Stimulated activated CD8-positive, alpha-beta memory T cell treated with anti-CD3 and anti-CD28 coated beads, Interleukin-12 subunit alpha, Interleukin-12 subunit beta, amount 100 ng/mL, for 4 hours (primary cell): Measurements from ENCODE around the gene SIRPB2.
"Not testable (repeated sequence)": the region's sequence is repeated elsewhere in the genome, so short reads cannot be mapped to it uniquely, and the experiment has no call there.

Experiments used
- DNase-seq: peaks from one replicate; pipeline ENCODE4 v3.0.0-alpha.2; 2020; ENCODE audit warnings: low read depth

Gene SIRPB2

GRCh38 chr20:1499528-1500420 lies 8.6 kb upstream of the SIRPB2 start:
- no peak for DNase-seq

DNA sequence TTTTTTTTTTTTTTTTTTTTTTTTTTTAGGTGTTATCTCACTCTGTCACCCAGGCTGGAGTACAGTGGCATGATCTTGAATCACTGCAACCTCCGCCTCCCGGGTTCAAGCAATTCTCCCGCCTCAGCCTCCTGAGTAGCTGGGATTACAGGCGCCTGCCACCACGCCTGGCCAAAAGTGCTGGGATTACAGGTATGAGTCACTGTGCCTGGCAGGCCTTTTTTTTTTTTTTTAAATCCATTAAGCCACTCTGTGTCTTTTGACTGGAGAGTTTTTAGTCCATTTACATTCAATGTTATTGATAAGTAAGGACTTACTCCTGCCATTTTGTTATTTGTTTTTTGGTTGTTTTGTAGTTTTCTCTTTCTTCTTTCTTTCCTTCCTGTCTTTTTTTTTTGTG lies 6.2 kb upstream of the SIRPB2 start:
- not testable (repeated sequence) for DNase-seq

GRCh38 chr20:1496930-1497329 lies 5.7 kb upstream of the SIRPB2 start:
- DNase-seq = no peak

GRCh38 chr20:1494436-1494835 lies 3.2 kb upstream of the SIRPB2 start:
- no peak for DNase-seq

DNA sequence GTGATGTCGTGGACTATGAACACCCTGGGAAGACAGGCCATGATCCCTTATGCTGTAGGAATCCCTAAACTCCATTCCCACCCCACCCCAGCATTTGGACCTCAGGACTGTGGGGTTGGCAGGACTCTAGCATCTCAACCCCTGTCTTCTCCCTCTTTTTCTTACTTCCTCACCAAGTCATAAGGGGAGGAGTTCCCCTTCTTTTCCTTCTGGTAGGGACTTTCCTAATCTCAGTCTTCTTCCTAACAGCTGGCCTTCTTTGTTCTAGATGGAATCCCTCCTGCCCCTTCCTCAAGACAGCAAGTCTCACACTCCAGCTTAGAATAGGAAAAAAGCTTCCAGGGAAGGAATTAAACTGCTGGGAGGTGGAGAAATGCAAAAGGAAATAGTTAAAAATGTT lies 2.3 kb upstream of the SIRPB2 start:
- DNase-seq = no peak

DNA sequence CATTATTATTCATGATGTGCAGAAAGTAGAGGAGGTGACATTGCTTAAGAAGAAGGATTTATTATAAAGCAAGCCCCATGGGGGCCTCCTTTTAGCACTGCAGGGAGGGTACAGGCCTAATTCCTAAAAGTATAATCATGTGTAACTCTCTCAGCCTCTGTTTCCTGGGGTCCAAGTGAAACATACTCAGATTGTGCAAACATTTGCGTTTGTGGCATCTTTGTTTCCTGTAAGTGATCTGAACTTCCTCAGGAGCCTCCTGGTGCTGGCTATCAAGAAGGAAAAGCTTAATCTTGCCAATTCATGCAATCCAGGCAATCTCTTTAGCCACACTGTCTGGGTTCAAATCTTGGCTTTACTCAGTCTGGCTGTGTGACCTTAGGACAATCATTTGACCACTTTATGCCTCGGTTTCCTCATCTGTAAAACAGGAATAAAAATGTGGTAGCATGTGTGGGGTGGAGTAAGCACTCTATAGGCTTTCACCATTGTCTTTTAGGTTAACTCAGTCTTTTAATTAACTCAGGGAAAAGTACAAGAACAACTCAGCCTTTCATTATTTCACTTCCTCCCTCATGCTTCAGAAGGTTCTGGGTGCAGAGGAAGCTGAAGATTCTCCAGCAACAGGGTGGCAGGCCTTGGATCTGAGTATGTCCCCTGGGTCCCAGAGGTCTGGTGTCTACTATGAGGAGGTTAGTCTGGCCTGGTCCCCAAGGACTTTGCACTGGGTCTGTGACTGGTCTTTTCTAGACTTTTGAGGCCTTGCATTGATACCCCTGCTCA lies 831 bp upstream of the SIRPB2 start:
- DNase-seq = no peak

GRCh38 chr20:1490643-1491195 lies 501 bp downstream of the SIRPB2 start:
- no peak for DNase-seq

DNA sequence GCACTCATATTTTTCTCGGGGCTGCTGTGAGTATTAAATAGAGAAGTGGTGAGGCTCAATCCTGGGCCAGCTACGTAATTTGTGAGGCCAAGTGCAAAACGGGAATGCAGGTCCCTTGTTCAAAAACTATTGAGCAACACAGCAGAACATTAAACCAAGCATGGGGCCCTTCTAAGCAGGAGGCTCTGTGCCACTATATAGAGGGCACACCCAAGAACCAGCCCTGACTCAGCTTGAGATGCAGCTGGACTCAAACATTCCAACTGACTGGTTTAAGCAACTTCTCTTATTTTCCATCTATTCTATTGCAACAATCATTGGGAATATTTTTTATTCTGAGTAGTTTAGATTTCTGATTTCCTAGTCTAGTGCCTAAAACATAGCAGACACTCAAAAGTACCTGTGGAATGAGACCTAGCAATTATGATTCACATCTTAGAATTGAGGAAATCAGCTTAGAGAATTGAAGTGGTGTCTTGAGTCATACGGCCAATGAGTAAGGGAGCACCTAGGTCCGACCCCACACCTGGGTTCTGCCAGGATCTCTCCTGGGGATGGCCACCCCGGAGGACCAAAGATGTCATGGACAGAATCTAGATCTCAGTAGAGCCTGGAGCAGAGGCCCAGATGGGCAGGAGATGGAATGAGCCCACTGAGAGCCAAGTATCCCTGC lies 1.3 kb downstream of the SIRPB2 start:
- no peak for DNase-seq

DNA sequence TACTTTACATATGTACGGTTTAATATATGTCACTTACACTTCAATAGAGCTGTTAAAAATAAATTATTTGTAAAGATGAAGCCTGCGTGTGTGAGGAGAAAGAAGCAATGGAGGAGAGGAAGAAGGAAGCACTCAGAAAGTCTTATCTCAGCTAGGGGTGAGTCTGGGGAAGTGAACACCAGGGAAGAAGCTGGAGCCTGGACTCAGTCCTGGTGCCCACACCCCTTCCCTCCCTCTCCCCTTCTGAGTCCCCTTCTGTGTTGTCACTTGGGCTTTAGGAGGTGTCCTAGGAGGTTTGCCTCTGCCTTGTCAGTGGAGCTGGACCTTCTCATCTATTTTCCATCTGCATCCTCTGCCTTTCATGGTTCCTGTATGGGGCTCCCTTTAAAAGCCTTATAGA lies 1.9 kb downstream of the SIRPB2 start:
- DNase-seq = no peak

- DNase-seq = no peak
Observed at GRCh38 chr20:1486566-1486965, 4.7 kb downstream of the SIRPB2 start.

DNA sequence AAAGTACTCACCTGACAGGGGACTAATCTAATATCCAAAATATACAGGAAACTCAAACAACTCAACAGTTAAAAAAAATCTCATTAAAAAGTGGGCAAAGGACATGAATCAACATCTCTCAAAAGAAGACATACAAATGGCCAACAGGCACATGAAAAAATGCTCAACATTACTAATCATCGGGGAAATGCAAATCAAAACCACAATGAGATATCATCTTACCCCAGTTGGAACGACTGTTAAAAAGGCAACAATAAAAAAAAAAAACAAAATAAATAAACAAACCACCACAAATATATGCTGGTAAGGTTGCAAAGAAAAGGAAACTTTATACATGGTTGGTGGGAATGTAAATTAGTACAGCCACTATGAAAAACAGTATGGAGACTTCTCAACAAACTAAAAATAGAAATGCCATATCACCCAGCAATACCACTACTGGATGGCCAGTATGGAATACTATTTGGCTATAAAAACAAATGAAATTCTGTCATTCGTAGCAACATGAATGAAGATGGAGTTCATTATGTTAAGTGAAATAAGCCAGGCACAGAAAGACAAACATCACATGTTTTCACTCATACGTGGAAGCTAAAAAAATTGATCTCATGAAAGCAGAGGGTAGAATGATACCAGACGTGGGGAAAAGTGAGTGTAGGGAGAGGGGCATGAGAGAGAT lies 6.6 kb downstream of the SIRPB2 start:
- no peak for DNase-seq

DNA sequence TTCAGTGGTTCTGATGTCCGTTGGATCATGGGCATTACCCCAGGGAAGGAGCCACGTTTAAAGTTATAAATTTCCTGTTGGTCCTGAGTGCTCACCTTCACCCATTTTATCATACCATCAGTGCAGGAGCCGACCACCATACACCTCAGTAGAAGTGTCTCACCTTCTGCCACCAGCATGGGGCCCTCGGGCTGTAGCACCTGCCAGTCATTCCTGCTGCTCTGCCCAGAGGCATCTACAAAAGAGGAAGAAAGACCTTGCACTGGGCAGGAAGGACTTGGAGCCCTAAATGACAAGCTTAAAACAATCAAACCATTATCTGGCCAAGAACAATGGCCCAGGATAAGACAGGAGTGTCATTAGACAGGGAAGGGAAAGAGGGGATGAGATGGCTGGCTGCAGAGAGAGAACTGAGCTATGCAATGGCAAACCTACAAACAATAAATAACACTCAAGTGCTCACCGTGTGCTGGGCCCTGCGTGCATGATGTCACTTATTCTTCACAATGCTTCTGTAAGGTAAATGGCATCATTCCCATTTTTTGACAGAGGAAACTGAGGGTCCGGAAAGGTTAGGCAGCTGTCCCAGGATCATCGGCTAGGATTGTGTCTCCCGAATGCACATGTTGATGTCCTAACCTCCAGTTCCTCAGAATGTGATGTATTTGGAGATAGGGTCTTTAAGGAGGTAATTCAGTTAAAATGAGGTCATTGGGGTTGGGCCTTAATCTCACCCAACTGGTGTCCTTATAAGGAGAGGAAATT lies 11.2 kb downstream of the SIRPB2 start:
- DNase-seq = no peak

- DNase-seq = no peak
Observed at GRCh38 chr20:1478566-1478965, 12.7 kb downstream of the SIRPB2 start.

DNA sequence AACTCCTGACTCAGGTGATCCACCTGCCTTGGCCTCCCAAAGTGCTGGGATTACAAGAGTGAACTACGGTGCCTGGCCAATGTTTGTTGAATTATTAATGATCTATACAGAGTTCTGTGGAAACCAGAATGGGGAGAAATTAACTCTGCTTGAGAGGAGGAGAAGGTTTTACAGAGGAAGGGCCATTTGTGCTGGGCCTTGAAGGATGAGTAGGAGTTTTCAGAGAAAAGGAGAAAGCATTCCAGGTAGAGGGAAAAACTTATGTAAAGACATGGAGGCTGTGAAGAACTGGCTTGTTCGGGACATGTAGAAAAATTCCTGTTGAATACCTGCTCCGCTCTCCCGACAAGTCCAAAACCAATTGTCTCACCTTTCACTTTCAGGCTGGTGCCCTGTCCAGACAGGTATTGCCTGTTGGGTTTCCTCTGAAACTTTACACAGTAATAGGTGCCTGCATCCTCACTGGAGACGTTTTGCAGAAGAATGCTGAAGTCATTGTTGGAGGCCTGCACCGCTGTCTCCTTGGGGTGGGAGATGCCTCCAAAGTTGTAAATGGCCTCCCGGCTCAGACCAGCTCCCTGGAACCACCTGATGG lies 13.2 kb downstream of the SIRPB2 start:
- DNase-seq = no peak

- DNase-seq = no peak
Observed at GRCh38 chr20:1474817-1475603, 16.2 kb downstream of the SIRPB2 start.

DNA sequence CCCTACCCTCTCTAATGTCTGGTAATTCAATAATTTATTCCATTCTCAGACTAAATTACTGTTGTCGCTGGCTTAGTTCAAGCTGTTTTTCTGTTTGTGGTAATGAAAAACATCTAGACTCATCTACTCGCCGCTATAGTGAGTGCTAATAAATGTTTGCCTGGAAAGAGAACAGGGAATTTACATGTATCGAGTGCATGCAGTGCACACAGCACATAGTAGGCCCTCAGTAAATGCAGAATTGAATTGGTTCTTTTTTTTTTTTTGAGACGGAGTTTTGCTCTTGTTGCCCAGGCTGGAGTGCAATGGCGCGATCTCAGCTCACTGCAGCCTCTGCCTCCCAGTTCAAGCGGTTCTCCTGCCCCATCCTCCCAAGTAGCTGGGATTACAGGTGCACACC lies 16.9 kb downstream of the SIRPB2 start:
- no peak for DNase-seq

- no peak for DNase-seq
Observed at GRCh38 chr20:1473246-1474220, 17.7 kb downstream of the SIRPB2 start.

DNA sequence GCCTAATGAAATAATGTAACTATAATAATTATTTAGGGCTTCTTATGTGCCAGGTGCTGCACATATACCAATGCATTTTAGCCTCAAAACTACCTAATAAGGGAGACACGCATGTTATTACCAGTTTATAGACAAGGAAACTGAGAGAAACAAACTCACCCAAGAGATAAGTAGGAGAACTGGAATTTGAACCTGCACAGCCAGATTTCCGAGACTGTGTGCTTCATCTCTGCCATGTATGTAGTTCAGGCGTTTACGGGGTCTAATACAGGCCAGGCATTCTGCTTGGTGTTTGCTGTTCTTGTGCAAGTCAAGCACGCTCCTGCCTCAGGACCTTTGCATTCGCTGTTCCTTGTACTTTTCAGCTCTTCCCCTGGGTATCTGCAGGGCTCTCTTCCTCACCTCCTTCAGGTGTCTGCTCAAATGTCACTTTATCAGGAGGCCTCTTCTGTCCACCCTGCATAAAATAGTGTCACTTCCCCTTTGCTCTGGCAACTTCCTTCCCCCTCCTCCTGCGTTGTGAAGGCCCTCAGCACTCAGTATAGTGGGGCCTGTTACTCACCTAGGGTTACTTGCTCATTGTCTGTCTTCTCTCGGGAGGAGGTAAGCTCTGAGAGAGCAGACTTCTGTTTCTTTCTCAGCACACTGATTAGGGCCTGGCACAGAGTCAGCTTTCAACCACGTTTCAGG lies 18.5 kb downstream of the SIRPB2 start:
- DNase-seq = no peak
